A673 (cell line): ENCODE data around the gene PTGDS. TPM values are rescaled to one million over a fixed set of nuclear protein-coding genes. Genes with fewer than 3 reads are reported as not detected.

ENCODE experiments used
- BruUV-seq: library from RNA; stranded (reverse); fragments of 400-500 nt; replicated peaks from 2 replicates; lab custom pipeline; 2021; lab: Mats Ljungman, UMichigan
- CTCF ChIA-PET: fragments of 300-600 bp; sonication (Branson Sonifier 250); formaldehyde crosslinking; loops from one replicate; lab custom pipeline; 2022; ENCODE audit warnings: antibody characterized with exemption; lab: Charles Lee
- POLR2A ChIA-PET: fragments of 300-600 bp; sonication (Branson Sonifier 250); formaldehyde crosslinking; loops from one replicate; lab custom pipeline; 2022; ENCODE audit warnings: antibody characterized with exemption; ENCODE audit not compliant: low non-redundant PET; lab: Charles Lee
- DNase-seq: peaks from one replicate; pipeline ENCODE4 v3.0.0-alpha.2; 2015; ENCODE audit warnings: low spot score
- H3K27ac ChIP-seq: fragments of 200-600 bp; sonication (generic); 2 replicates; pipeline ENCODE4 v1.5.1; 2016; ENCODE audit warnings: mixed run types, low read depth, mild to moderate bottlenecking, mixed read lengths, antibody characterized with exemption, low read length; ENCODE audit not compliant: poor library complexity, severe bottlenecking
- H3K27me3 ChIP-seq: fragments of 200-600 bp; sonication (generic); replicated peaks from 2 replicates; pipeline ENCODE4 v1.6.1; 2017; ENCODE audit warnings: mixed run types, low read depth, mild to moderate bottlenecking, mixed read lengths, antibody characterized with exemption, low read length; ENCODE audit not compliant: insufficient read depth, poor library complexity
- H3K36me3 ChIP-seq: fragments of 200-600 bp; sonication (generic); 2 replicates; pipeline ENCODE4 v1.6.1; 2016; ENCODE audit warnings: mixed run types, mild to moderate bottlenecking, mixed read lengths, antibody characterized with exemption, low read length; ENCODE audit not compliant: insufficient read depth, poor library complexity, severe bottlenecking
- H3K4me1 ChIP-seq: fragments of 200-600 bp; sonication (generic); 2 replicates; pipeline ENCODE4 v1.6.1; 2017; ENCODE audit warnings: mixed run types, mild to moderate bottlenecking, mixed read lengths, antibody characterized with exemption, low read length; ENCODE audit not compliant: insufficient read depth, poor library complexity, severe bottlenecking
- H3K4me3 ChIP-seq: fragments of 200-600 bp; sonication (generic); 2 replicates; pipeline ENCODE4 v1.5.1; 2016; ENCODE audit warnings: low read depth, mixed run types, mild to moderate bottlenecking, mixed read lengths, low read length; ENCODE audit not compliant: poor library complexity, severe bottlenecking
- H3K9me3 ChIP-seq: fragments of 200-600 bp; sonication (generic); 2 replicates; pipeline ENCODE4 v1.6.1; 2016; ENCODE audit warnings: mixed run types, low read depth, mild to moderate bottlenecking, mixed read lengths, antibody characterized with exemption, low read length; ENCODE audit not compliant: poor library complexity, severe bottlenecking
- CTCF ChIP-seq: fragments of 300-800, 200-600 bp; sonication (generic); conservative IDR thresholded peaks from 2 replicates; pipeline ENCODE4 v1.5.1; 2017; ENCODE audit warnings: low read depth, mild to moderate bottlenecking, antibody characterized with exemption, low read length, moderate library complexity, mixed read lengths
- EZH2 ChIP-seq: fragments of 200-600 bp; sonication (generic); IDR thresholded peaks from 2 replicates; pipeline ENCODE4 v1.6.1; 2017; ENCODE audit warnings: borderline replicate concordance, low read depth, mild to moderate bottlenecking, mixed read lengths, antibody characterized with exemption, low read length; ENCODE audit not compliant: poor library complexity, severe bottlenecking
- intact Hi-C: fragments of 100-400 bp; cut with micrococcal nuclease; formaldehyde crosslinking; loops from one replicate; pipeline ENCODE4 v1.10.0; 2022; ENCODE audit not compliant: unreplicated experiment
- total RNA-seq: library from RNA; stranded (reverse); gene quantifications from 2 replicates; pipeline ENCODE4 v1.2.3, GENCODE V29; 2021

PTGDS gene
- total RNA-seq, 1 experiment from 2014 or later, result not detected

GRCh38 chr9:137011907-137012675, 34.8 kb downstream of the PTGDS start:
- intact Hi-C loops, result no loop called here
- H3K9me3 ChIP-seq, result no peaks in the 10 kb centered on the region
- TF ChIP-seq EZH2, result no peak
- TF ChIP-seq CTCF, result no peak
- POLR2A ChIA-PET, result no interaction called here
- no peak overlapping the region for H3K4me3 ChIP-seq
- H3K27ac ChIP-seq, result no peak overlapping the region
- no peaks in the 10 kb centered on the region for H3K4me1 ChIP-seq
- peaks cover 3% of the 10 kb centered on the region for H3K36me3 ChIP-seq
- CTCF ChIA-PET, result no interaction called here
- DNase-seq, result no peak
- BruUV-seq, result no TSS peak
- no peaks in the 10 kb centered on the region for H3K27me3 ChIP-seq

GRCh38 chr9:137012694-137013570, 35.6 kb downstream of the PTGDS start:
- H3K36me3 ChIP-seq, result peaks cover 7% of the 10 kb centered on the region
- H3K4me3 ChIP-seq, result no peak overlapping the region
- H3K27me3 ChIP-seq, result no peaks in the 10 kb centered on the region
- H3K27ac ChIP-seq, result no peak overlapping the region
- DNase-seq, result peak; percentile 47
- intact Hi-C loops, result no loop called here
- ChIA-PET CTCF (no interaction called here), POLR2A (no interaction called here)
- H3K4me1 ChIP-seq, result no peaks in the 10 kb centered on the region
- H3K9me3 ChIP-seq, result no peaks in the 10 kb centered on the region
- BruUV-seq, result no TSS peak
- TF ChIP-seq CTCF (no peak), EZH2 (no peak)

- H3K4me1 ChIP-seq, result no peaks in the 10 kb centered on the region
- TF ChIP-seq CTCF, result no peak
- TF ChIP-seq EZH2, result no peak
- H3K27me3 ChIP-seq, result no peaks in the 10 kb centered on the region
- no peak overlapping the region for H3K4me3 ChIP-seq
- no peaks in the 10 kb centered on the region for H3K9me3 ChIP-seq
- ChIA-PET POLR2A (no interaction called here), CTCF (no interaction called here)
- intact Hi-C loops, result no loop called here
- H3K36me3 ChIP-seq, result peaks cover 7% of the 10 kb centered on the region
- DNase-seq, result no peak
- no peak overlapping the region for H3K27ac ChIP-seq
- BruUV-seq, result no TSS peak
Observed at GRCh38 chr9:137013571-137013940, 36.3 kb downstream of the PTGDS start.
